GM12878 (cell line): ENCODE data around the gene CDH4. TPM values are rescaled to one million over a fixed set of nuclear protein-coding genes. Genes with fewer than 3 reads are reported as not detected.

ENCODE experiments used
- ATAC-seq: fragments of 200-7000 bp; cut with Tn5 transposase; 3 replicates; pipeline ENCODE4 v1.9.1; 2020; ENCODE audit warnings: mild to moderate bottlenecking, moderate library complexity
- BruUV-seq: library from RNA; stranded (reverse); fragments of 400-500 nt; replicated peaks from 2 replicates; lab custom pipeline; 2021; lab: Mats Ljungman, UMichigan
- CTCF ChIA-PET: fragments of 300-600 bp; sonication (Branson Sonifier 250); formaldehyde crosslinking; extraction: SDS; loops from one replicate; lab custom pipeline; 2021; ENCODE audit warnings: inconsistent platforms; lab: Yijun Ruan, JAX
- POLR2A ChIA-PET: fragments of 350-600 bp; formaldehyde crosslinking; extraction: SDS; loops from one replicate; lab custom pipeline; 2021; ENCODE audit warnings: inconsistent platforms; lab: Charles Lee
- RAD21 ChIA-PET: fragments of 300-600 bp; sonication (Branson Sonifier 250); formaldehyde crosslinking; loops from one replicate; lab custom pipeline; 2023; ENCODE audit warnings: antibody characterized with exemption; ENCODE audit not compliant: unreplicated experiment; lab: Charles Lee
- SMC1A ChIA-PET: fragments of 300-600 bp; sonication (Branson Sonifier 250); formaldehyde crosslinking; loops from one replicate; lab custom pipeline; 2023; ENCODE audit not compliant: unreplicated experiment, uncharacterized antibody; lab: Charles Lee
- DNase-seq: peaks from one replicate; pipeline ENCODE4 v3.0.0-alpha.2; 2011; ENCODE audit warnings: low read depth, low spot score
- FAIRE-seq: peaks from 3 replicates; lab custom pipeline; 2011; peaks lifted over from hg19 to GRCh38; lab: Jason Lieb, UNC
- H2AFZ ChIP-seq: 2 replicates; pipeline ENCODE4 v1.6.0; 2011; ENCODE audit warnings: low read depth, low read length, control low read depth; ENCODE audit not compliant: control insufficient read depth
- H3K27ac ChIP-seq: 2 replicates; pipeline ENCODE4 v1.5.1; 2011; ENCODE audit warnings: control low read depth; ENCODE audit not compliant: control insufficient read depth, insufficient read depth
- H3K27me3 ChIP-seq, 2 experiments: replicated peaks in 1 of 2; 2 replicates each; pipeline versions ENCODE4 v1.6.0 to v1.6.1; 2011; ENCODE audit warnings: low read length in 1 of 2; ENCODE audit not compliant: control insufficient read depth in 2 of 2, insufficient read depth in 2 of 2
- H3K36me3 ChIP-seq, 2 experiments: 2 replicates each; pipeline ENCODE4 v1.5.1; 2011; ENCODE audit warnings: low read length in 1 of 2; ENCODE audit not compliant: control insufficient read depth in 2 of 2, insufficient read depth in 2 of 2
- H3K4me1 ChIP-seq: 2 replicates; pipeline ENCODE4 v1.6.1; 2011; ENCODE audit warnings: mild to moderate bottlenecking, low read length, moderate library complexity, mixed read lengths; ENCODE audit not compliant: control insufficient read depth, insufficient read depth
- H3K4me2 ChIP-seq: 2 replicates; pipeline ENCODE4 v1.6.0; 2011; ENCODE audit warnings: control low read depth; ENCODE audit not compliant: control insufficient read depth, insufficient read depth
- H3K4me3 ChIP-seq: fragments of 200-600 bp; sonication (generic); 2 replicates; pipeline ENCODE4 v1.5.1; 2016
- H3K79me2 ChIP-seq: 2 replicates; pipeline ENCODE4 v1.6.0; 2011; ENCODE audit warnings: low read length; ENCODE audit not compliant: control insufficient read depth, insufficient read depth
- H3K9ac ChIP-seq: 2 replicates; pipeline ENCODE4 v1.8.0; 2011; ENCODE audit warnings: low read length, control low read depth, mixed read lengths; ENCODE audit not compliant: control insufficient read depth, insufficient read depth
- H3K9me3 ChIP-seq: replicated peaks from 3 replicates; pipeline ENCODE4 v1.5.1; 2011; ENCODE audit warnings: mild to moderate bottlenecking, low read length; ENCODE audit not compliant: control insufficient read depth, insufficient read depth
- H4K20me1 ChIP-seq: 2 replicates; pipeline ENCODE4 v1.6.0; 2011; ENCODE audit not compliant: control insufficient read depth, insufficient read depth
- SIX5 ChIP-seq: IDR thresholded peaks from 2 replicates; pipeline ENCODE4 v1.6.1; 2011; ENCODE audit warnings: mild to moderate bottlenecking, low read depth, low read length, moderate library complexity; ENCODE audit not compliant: severe bottlenecking
- STAT3 ChIP-seq: IDR thresholded peaks from 2 replicates; pipeline ENCODE4 v1.6.1; 2011; ENCODE audit warnings: low read depth, low read length, improper control_type of control experiment
- ZZZ3 ChIP-seq: IDR thresholded peaks from 2 replicates; pipeline ENCODE4 v1.6.1; 2011; ENCODE audit warnings: low read depth; ENCODE audit not compliant: control insufficient read depth, insufficient read length
- WGBS: methylation state at CpG from one replicate; pipeline ENCODE4 v1.1.6; 2016; ENCODE audit warnings: low lambda C conversion rate; ENCODE audit not compliant: insufficient replicate concordance, insufficient coverage; ENCODE audit errors: missing lambda C conversion rate; 5-methylcytosine and 5-hydroxymethylcytosine counted together
- in situ Hi-C: fragments of 300-500 bp; cut with MboI; formaldehyde crosslinking; loops from 9 replicates; pipeline ENCODE4 v1.14.3; 2018; ENCODE audit warnings: mixed read lengths
- intact Hi-C: fragments of 100-400 bp; cut with micrococcal nuclease; formaldehyde crosslinking; loops from one replicate; pipeline ENCODE4 v1.14.2; 2022; ENCODE audit not compliant: unreplicated experiment
- polyA plus RNA-seq, 11 experiments: library from polyadenylated mRNA; depleted of rRNA in 4 of 11; unstranded in 6 of 11; stranded (reverse) in 5 of 11; fragments of >200 nt; fragmentation: Nextera tagmentation in 4 of 11; fragmentation: Illumina TruSeq in 1 of 11; extraction: Ambion mirVana in 4 of 11; extraction: Trizol in 1 of 11; gene quantifications; 1 replicate in 1 of 11; 2 replicates in 10 of 11; pipeline versions ENCODE4 v1.2.1 to v1.2.3, GENCODE V29; 2011 to 2016; ENCODE audit warnings: inconsistent platforms in 2 of 11, missing spikeins in 2 of 11, low read depth in 1 of 11
- total RNA-seq, 4 experiments: library from RNA; depleted of rRNA in 3 of 4; stranded (reverse); fragments of >200 nt in 3 of 4; fragmentation: Illumina TruSeq in 1 of 4; extraction: Trizol in 1 of 4; gene quantifications; 2 replicates each; pipeline versions ENCODE4 v1.2.1 to v1.2.3, GENCODE V29; 2013 to 2021

CDH4 gene
- total and polyA plus RNA-seq, 10 of the 15 experiments (the other 5 are each of a cell fraction or from before 2014, with no cell fraction given) = not detected

DNA sequence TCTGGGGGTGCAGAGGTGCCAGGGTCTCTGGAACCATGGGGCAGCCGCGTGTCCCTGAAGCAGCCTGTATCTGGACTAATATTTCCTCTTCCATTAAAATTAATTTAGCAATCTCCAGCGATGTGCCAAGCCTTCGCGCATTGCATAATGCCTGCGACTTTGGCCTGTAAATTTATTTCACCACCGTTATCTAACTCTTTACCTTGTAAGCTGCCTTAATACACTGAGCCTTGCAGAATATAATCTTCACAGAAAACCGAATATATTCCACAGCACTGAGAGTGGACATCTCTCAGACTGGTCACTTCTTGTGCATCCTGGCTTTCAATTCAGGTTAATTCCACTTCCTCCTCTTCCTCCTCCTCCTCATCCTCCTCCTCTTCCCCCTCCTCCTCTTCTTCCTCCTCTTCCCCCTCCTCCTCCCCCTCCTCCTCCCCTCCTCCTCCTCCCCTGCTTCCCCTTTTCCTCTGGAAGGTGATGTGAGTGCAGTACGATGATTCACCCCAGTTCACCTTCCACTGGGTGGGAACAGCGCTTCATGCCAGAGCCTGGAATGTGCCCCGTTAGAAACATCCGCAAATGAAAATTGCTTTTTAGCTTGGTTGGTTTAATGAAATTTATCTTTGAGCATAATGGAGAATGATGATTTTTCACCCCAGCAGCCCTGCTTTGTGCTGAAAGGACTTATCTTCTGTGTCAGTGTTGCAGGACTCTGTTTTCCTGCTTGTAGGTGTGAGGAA, 101.4 kb downstream of the CDH4 start:
- Histone ChIP-seq H3K36me3 (no peaks in the 10 kb centered on the region), H3K9me3 (no peaks in the 10 kb centered on the region; the same call in 2 of the 3 replicates)
- ChIA-PET SMC1A (no interaction called here), CTCF (no interaction called here)
- 68% methylated on average over 11 of the region's 12 CpGs for WGBS
- no peak for DNase-seq
- TF ChIP-seq STAT3 (no peak), ZZZ3 (no peak)
- TF ChIP-seq, all 136 proteins: peak for 0
- H2AFZ ChIP-seq = no peak overlapping the region
- no peaks in the 10 kb centered on the region for H3K27me3 ChIP-seq
- H3K9ac ChIP-seq = no peak overlapping the region
- BruUV-seq = no TSS peak
- H3K27ac ChIP-seq = no peak overlapping the region
- ATAC-seq (no peak), FAIRE-seq (no peak)
- in situ Hi-C loops = no loop called here
- H3K4me1 ChIP-seq = no peaks in the 10 kb centered on the region
- no peaks in the 10 kb centered on the region for H3K79me2 ChIP-seq
- no peak overlapping the region for H3K4me2 ChIP-seq
- no peaks in the 10 kb centered on the region for H4K20me1 ChIP-seq
- intact Hi-C loops = no loop called here
- H3K4me3 ChIP-seq = no peak overlapping the region
- ChIA-PET RAD21 (no interaction called here), POLR2A (no interaction called here)

DNA sequence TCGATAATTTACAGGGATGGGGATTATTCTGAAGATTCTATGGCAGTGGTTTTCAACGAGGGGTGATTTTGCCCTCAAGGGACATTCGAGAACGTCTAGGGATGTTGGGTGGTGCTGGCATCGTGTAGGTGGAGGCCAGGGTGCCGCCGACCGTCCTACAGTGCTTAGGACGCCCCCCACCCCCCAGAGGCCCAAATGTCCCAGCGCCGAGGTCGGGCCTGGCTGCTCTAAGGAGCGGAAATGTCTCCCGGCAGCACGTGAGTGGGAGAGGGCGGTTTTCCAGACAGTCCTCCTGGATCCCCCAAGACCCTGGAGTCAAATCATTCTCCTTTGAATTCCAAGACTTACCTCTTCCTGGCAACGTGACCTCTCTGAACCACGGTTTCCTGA, 101.9 kb downstream of the CDH4 start:
- no peaks in the 10 kb centered on the region for H3K27me3 ChIP-seq
- ChIA-PET SMC1A (no interaction called here), CTCF (no interaction called here), RAD21 (no interaction called here), POLR2A (no interaction called here)
- DNase-seq (no peak), FAIRE-seq (no peak), ATAC-seq (no peak)
- intact Hi-C loops (no loop called here), in situ Hi-C loops (no loop called here)
- no peaks in the 10 kb centered on the region for H3K79me2 ChIP-seq
- no peak for TF ChIP-seq SIX5
- H3K9me3 ChIP-seq = no peaks in the 10 kb centered on the region; the same call in 2 of the 3 replicates
- no peaks in the 10 kb centered on the region for H4K20me1 ChIP-seq
- no peak overlapping the region for H3K9ac ChIP-seq
- no peak overlapping the region for H2AFZ ChIP-seq
- H3K4me3 ChIP-seq = no peak overlapping the region
- H3K36me3 ChIP-seq = no peaks in the 10 kb centered on the region
- H3K4me1 ChIP-seq = no peaks in the 10 kb centered on the region
- H3K27ac ChIP-seq = no peak overlapping the region
- WGBS = 39% methylated on average over 18 of the region's 18 CpGs
- H3K4me2 ChIP-seq = no peak overlapping the region
- no TSS peak for BruUV-seq
